HEK293 (cell line): ENCODE results near the gene SYNDIG1.

ENCODE experiments used
- CTCF ChIA-PET: fragments of 350-600 bp; formaldehyde crosslinking; extraction: SDS; loops from one replicate; lab custom pipeline; 2021; ENCODE audit warnings: antibody characterized with exemption; lab: Yijun Ruan, JAX
- POLR2A ChIA-PET: fragments of 300-600 bp; formaldehyde crosslinking; extraction: SDS; loops from one replicate; lab custom pipeline; 2020; ENCODE audit warnings: antibody characterized with exemption, inconsistent platforms; lab: Yijun Ruan, JAX
- H3K27ac ChIP-seq: fragments of 200-500 bp; sonication (Bioruptor generic); 2 replicates; pipeline ENCODE4 v1.5.1; 2014; ENCODE audit warnings: low read depth, low read length, control low read depth, inconsistent platforms; ENCODE audit errors: extremely low read depth
- H3K36me3 ChIP-seq, 2 experiments: fragments of 200-500 bp in 1 of 2; sonication (Bioruptor generic) in 1 of 2; 1 replicate in 1 of 2; 2 replicates in 1 of 2; pipeline ENCODE4 v1.5.1; 2014 to 2017; ENCODE audit warnings: inconsistent platforms in 2 of 2, low read length in 2 of 2; ENCODE audit not compliant: control insufficient read depth in 2 of 2, insufficient read depth in 1 of 2
- H3K4me1 ChIP-seq: fragments of 200-500 bp; sonication (Bioruptor generic); 2 replicates; pipeline ENCODE4 v1.5.1; 2014; ENCODE audit warnings: mild to moderate bottlenecking, low read length, inconsistent platforms; ENCODE audit not compliant: control insufficient read depth, insufficient read depth
- H3K4me3 ChIP-seq: 2 replicates; pipeline ENCODE4 v1.5.1; 2011; ENCODE audit warnings: low read depth, mild to moderate bottlenecking, control low read depth, low read length, moderate library complexity
- H3K9me3 ChIP-seq: fragments of 200-500 bp; sonication (Bioruptor generic); 2 replicates; pipeline ENCODE4 v1.5.1; 2014; ENCODE audit warnings: low read depth, low read length, inconsistent platforms; ENCODE audit not compliant: control insufficient read depth, insufficient read depth
- FEZF1 ChIP-seq: fragments of 450-650 bp; formaldehyde crosslinking; IDR thresholded peaks from 2 replicates; pipeline ENCODE4 v1.5.1; 2016; ENCODE audit warnings: missing biosample characterization, missing genetic modification characterization
- KLF8 ChIP-seq: fragments of 450-650 bp; formaldehyde crosslinking; IDR thresholded peaks from 2 replicates; pipeline ENCODE4 v1.5.1; 2016; ENCODE audit warnings: missing biosample characterization, missing genetic modification characterization
- SCRT1 ChIP-seq: fragments of 450-650 bp; formaldehyde crosslinking; IDR thresholded peaks from 2 replicates; pipeline ENCODE4 v1.5.1; 2016; ENCODE audit warnings: missing biosample characterization, missing genetic modification characterization, borderline replicate concordance
- SCRT2 ChIP-seq: fragments of 450-650 bp; formaldehyde crosslinking; IDR thresholded peaks from 2 replicates; pipeline ENCODE4 v1.5.1; 2016; ENCODE audit warnings: missing biosample characterization, missing genetic modification characterization
- TRIM28 ChIP-seq: IDR thresholded peaks from 2 replicates; pipeline ENCODE4 v1.6.1; 2011; ENCODE audit warnings: low read length, control low read depth, borderline replicate concordance
- YY2 ChIP-seq: fragments of 450-650 bp; formaldehyde crosslinking; IDR thresholded peaks from 2 replicates; pipeline ENCODE4 v1.5.1; 2016; ENCODE audit warnings: missing biosample characterization, missing genetic modification characterization
- ZBTB17 ChIP-seq: fragments of 450-650 bp; formaldehyde crosslinking; IDR thresholded peaks from 2 replicates; pipeline ENCODE4 v1.5.1; 2016; ENCODE audit warnings: missing biosample characterization, missing genetic modification characterization
- ZBTB7A ChIP-seq: fragments of 450-650 bp; formaldehyde crosslinking; IDR thresholded peaks from 2 replicates; pipeline ENCODE4 v1.5.1; 2016; ENCODE audit warnings: low read depth, missing biosample characterization, missing genetic modification characterization
- ZBTB8A ChIP-seq: fragments of 450-650 bp; formaldehyde crosslinking; IDR thresholded peaks from 2 replicates; pipeline ENCODE4 v1.5.1; 2016; ENCODE audit warnings: missing biosample characterization, missing genetic modification characterization
- ZNF121 ChIP-seq: fragments of 450-650 bp; formaldehyde crosslinking; IDR thresholded peaks from 2 replicates; pipeline ENCODE4 v1.5.1; 2016; ENCODE audit warnings: missing biosample characterization, missing genetic modification characterization
- ZNF133 ChIP-seq: fragments of 450-650 bp; formaldehyde crosslinking; IDR thresholded peaks from 2 replicates; pipeline ENCODE4 v1.5.1; 2016; ENCODE audit warnings: missing biosample characterization, missing genetic modification characterization
- ZNF169 ChIP-seq: fragments of 450-650 bp; formaldehyde crosslinking; IDR thresholded peaks from 2 replicates; pipeline ENCODE4 v1.5.1; 2016; ENCODE audit warnings: missing biosample characterization, missing genetic modification characterization
- ZNF24 ChIP-seq: fragments of 450-650 bp; formaldehyde crosslinking; IDR thresholded peaks from 2 replicates; pipeline ENCODE4 v1.5.1; 2016; ENCODE audit warnings: missing biosample characterization, missing genetic modification characterization
- ZNF354C ChIP-seq: fragments of 450-650 bp; formaldehyde crosslinking; IDR thresholded peaks from 2 replicates; pipeline ENCODE4 v1.5.1; 2016; ENCODE audit warnings: missing biosample characterization, missing genetic modification characterization, low read depth, borderline replicate concordance
- ZNF426 ChIP-seq: fragments of 450-650 bp; formaldehyde crosslinking; IDR thresholded peaks from 2 replicates; pipeline ENCODE4 v1.5.1; 2017; ENCODE audit warnings: missing biosample characterization, missing genetic modification characterization, mild to moderate bottlenecking, inconsistent platforms, moderate library complexity
- ZNF677 ChIP-seq: fragments of 450-650 bp; IDR thresholded peaks from 2 replicates; pipeline ENCODE4 v1.5.0; 2018; ENCODE audit warnings: missing biosample characterization, mild to moderate bottlenecking, missing genetic modification characterization, moderate library complexity
- ZNF791 ChIP-seq: fragments of 450-650 bp; formaldehyde crosslinking; IDR thresholded peaks from 2 replicates; pipeline ENCODE4 v1.5.1; 2016; ENCODE audit warnings: missing biosample characterization, missing genetic modification characterization
- ZXDB ChIP-seq: fragments of 450-650 bp; formaldehyde crosslinking; IDR thresholded peaks from 2 replicates; pipeline ENCODE4 v1.5.1; 2016; ENCODE audit warnings: missing biosample characterization, missing genetic modification characterization
- TF ChIP-seq, protein P1 (sequence below): fragments of 450-650 bp; formaldehyde crosslinking; IDR thresholded peaks from 2 replicates; pipeline ENCODE4 v1.5.1; 2017; ENCODE audit warnings: missing biosample characterization, missing genetic modification characterization
- TF ChIP-seq, protein P2 (sequence below): sonication (generic); formaldehyde crosslinking; IDR thresholded peaks from 2 replicates; pipeline ENCODE4 v1.8.1; 2022; ENCODE audit warnings: mild to moderate bottlenecking, moderate library complexity, missing genetic modification reagents
- TF ChIP-seq, protein P3 (sequence below): fragments of 450-650 bp; formaldehyde crosslinking; IDR thresholded peaks from 2 replicates; pipeline ENCODE4 v1.5.1; 2016; ENCODE audit warnings: missing biosample characterization, missing genetic modification characterization
- TF ChIP-seq, protein P4 (sequence below): fragments of 450-650 bp; formaldehyde crosslinking; IDR thresholded peaks from 2 replicates; pipeline ENCODE4 v1.5.1; 2016; ENCODE audit warnings: missing biosample characterization, missing genetic modification characterization
- TF ChIP-seq, protein P5 (sequence below): fragments of 450-650 bp; formaldehyde crosslinking; IDR thresholded peaks from 2 replicates; pipeline ENCODE4 v1.5.1; 2016; ENCODE audit warnings: missing biosample characterization, missing genetic modification characterization

Gene SYNDIG1

DNA sequence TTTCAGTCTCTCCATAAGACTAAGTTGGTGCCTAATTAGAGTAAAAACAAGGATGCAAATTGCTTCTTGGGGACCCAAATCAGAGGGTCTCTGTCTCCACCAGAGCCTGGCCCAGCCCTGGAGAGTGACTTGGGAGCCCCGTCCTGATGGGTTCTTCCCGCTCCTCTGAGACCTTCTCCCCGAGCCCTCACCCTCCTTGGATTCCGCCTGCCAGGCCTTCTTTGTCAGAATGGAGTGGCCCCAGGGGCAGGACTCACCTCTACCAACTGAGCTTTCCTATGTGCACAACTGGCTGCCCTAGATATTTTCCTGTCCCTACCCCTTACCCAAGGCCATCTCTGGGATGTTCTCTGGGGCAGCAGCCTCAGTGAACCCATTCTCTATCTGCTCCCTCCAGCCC is 9.7 kb downstream of the SYNDIG1 start:
- H3K4me1 ChIP-seq = peaks cover 2% of the 10 kb centered on the region; the same call in 1 of the 2 replicates
- CTCF ChIA-PET = interaction anchor here (0.6 kb wide), 1 partner anchor 296 kb away, joined by 3 read pairs; no protein-coding TSS in a partner anchor
- no peak overlapping the region for H3K4me3 ChIP-seq
- no peak overlapping the region for H3K27ac ChIP-seq
- TF ChIP-seq ZNF791 (no peak), ZNF121 (tag by site-specific recombination) (no peak), ZNF354C (tag by site-specific recombination) (no peak), ZNF169 (tag by site-specific recombination) (no peak)
- TF ChIP-seq, protein P1, sequence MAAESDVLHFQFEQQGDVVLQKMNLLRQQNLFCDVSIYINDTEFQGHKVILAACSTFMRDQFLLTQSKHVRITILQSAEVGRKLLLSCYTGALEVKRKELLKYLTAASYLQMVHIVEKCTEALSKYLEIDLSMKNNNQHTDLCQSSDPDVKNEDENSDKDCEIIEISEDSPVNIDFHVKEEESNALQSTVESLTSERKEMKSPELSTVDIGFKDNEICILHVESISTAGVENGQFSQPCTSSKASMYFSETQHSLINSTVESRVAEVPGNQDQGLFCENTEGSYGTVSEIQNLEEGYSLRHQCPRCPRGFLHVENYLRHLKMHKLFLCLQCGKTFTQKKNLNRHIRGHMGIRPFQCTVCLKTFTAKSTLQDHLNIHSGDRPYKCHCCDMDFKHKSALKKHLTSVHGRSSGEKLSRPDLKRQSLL (tag by site-specific recombination) = no peak
- TF ChIP-seq, all 188 proteins: peak for 0
- POLR2A ChIA-PET = no interaction called here
- H3K36me3 ChIP-seq = no peaks in the 10 kb centered on the region
- no peaks in the 10 kb centered on the region for H3K9me3 ChIP-seq

DNA sequence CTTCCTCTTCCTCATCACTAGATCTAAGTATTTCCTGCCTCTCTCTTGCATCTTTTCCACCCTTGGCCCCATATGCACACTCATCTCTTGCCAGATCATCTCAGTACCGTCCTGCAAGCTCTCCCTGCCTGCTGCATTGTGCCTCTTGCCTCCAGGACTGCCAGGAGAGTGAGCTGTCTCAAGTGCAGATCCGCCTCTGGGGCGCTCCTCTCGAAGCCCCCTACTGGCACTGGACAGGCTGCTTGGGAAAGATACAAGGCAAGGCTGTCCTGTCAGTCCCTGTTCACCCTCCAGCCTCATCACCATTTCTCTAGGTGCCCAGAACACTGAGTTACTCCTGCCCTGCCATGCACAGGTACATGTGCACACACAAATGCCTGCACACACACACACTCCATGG is 10.2 kb downstream of the SYNDIG1 start:
- H3K36me3 ChIP-seq = no peaks in the 10 kb centered on the region
- CTCF ChIA-PET = no interaction called here
- no peaks in the 10 kb centered on the region for H3K4me1 ChIP-seq
- no peaks in the 10 kb centered on the region for H3K9me3 ChIP-seq
- TF ChIP-seq ZNF677 (tag by site-specific recombination) = no peak
- TF ChIP-seq, protein P2, sequence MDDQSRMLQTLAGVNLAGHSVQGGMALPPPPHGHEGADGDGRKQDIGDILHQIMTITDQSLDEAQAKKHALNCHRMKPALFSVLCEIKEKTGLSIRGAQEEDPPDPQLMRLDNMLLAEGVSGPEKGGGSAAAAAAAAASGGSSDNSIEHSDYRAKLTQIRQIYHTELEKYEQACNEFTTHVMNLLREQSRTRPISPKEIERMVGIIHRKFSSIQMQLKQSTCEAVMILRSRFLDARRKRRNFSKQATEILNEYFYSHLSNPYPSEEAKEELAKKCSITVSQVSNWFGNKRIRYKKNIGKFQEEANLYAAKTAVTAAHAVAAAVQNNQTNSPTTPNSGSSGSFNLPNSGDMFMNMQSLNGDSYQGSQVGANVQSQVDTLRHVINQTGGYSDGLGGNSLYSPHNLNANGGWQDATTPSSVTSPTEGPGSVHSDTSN (CRISPR knock-in tag) = no peak
- TF ChIP-seq FEZF1 = no peak
- TF ChIP-seq YY2 = no peak
- no peak for TF ChIP-seq ZNF133 (tag by site-specific recombination)
- TF ChIP-seq SCRT1 (tag by site-specific recombination) = no peak
- POLR2A ChIA-PET = no interaction called here
- H3K4me3 ChIP-seq = no peak overlapping the region
- H3K27ac ChIP-seq = no peak overlapping the region

DNA sequence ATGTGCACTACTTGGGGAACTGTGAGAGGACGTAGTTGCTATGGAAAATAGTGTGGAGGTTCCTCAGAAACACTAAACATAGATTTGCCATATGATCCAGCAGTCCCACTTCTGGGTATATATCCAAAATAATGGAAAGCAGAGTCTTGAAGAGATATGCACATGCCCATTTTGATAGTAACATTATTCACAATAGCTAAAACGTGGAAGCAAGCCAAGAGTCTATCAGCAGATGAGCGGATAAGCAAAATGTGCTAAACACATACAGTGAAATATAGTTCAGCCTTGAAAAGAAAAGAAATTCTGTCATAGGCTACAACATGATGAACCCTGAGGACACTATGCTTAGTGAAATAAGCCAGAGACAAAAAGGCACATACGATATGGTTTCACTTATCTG is 11.1 kb downstream of the SYNDIG1 start:
- POLR2A ChIA-PET = no interaction called here
- no peaks in the 10 kb centered on the region for H3K9me3 ChIP-seq
- TF ChIP-seq ZBTB8A (tag by site-specific recombination) = no peak
- no peak for TF ChIP-seq ZNF24 (tag by site-specific recombination)
- no peak for TF ChIP-seq ZBTB7A
- TF ChIP-seq SCRT2 (tag by site-specific recombination) = no peak
- TF ChIP-seq, protein P3, sequence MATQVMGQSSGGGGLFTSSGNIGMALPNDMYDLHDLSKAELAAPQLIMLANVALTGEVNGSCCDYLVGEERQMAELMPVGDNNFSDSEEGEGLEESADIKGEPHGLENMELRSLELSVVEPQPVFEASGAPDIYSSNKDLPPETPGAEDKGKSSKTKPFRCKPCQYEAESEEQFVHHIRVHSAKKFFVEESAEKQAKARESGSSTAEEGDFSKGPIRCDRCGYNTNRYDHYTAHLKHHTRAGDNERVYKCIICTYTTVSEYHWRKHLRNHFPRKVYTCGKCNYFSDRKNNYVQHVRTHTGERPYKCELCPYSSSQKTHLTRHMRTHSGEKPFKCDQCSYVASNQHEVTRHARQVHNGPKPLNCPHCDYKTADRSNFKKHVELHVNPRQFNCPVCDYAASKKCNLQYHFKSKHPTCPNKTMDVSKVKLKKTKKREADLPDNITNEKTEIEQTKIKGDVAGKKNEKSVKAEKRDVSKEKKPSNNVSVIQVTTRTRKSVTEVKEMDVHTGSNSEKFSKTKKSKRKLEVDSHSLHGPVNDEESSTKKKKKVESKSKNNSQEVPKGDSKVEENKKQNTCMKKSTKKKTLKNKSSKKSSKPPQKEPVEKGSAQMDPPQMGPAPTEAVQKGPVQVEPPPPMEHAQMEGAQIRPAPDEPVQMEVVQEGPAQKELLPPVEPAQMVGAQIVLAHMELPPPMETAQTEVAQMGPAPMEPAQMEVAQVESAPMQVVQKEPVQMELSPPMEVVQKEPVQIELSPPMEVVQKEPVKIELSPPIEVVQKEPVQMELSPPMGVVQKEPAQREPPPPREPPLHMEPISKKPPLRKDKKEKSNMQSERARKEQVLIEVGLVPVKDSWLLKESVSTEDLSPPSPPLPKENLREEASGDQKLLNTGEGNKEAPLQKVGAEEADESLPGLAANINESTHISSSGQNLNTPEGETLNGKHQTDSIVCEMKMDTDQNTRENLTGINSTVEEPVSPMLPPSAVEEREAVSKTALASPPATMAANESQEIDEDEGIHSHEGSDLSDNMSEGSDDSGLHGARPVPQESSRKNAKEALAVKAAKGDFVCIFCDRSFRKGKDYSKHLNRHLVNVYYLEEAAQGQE (tag by site-specific recombination) = no peak
- TF ChIP-seq TRIM28 = no peak
- TF ChIP-seq, protein P4, sequence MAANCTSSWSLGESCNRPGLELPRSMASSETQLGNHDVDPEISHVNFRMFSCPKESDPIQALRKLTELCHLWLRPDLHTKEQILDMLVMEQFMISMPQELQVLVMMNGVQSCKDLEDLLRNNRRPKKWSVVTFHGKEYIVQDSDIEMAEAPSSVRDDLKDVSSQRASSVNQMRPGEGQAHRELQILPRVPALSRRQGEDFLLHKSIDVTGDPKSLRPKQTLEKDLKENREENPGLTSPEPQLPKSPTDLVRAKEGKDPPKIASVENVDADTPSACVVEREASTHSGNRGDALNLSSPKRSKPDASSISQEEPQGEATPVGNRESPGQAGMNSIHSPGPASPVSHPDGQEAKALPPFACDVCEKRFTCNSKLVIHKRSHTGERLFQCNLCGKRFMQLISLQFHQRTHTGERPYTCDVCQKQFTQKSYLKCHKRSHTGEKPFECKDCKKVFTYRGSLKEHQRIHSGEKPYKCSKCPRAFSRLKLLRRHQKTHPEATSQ = no peak
- TF ChIP-seq, protein P2 (CRISPR knock-in tag) = no peak
- TF ChIP-seq ZXDB (tag by site-specific recombination) = no peak
- TF ChIP-seq ZNF426 (tag by site-specific recombination) = no peak
- TF ChIP-seq, protein P5, sequence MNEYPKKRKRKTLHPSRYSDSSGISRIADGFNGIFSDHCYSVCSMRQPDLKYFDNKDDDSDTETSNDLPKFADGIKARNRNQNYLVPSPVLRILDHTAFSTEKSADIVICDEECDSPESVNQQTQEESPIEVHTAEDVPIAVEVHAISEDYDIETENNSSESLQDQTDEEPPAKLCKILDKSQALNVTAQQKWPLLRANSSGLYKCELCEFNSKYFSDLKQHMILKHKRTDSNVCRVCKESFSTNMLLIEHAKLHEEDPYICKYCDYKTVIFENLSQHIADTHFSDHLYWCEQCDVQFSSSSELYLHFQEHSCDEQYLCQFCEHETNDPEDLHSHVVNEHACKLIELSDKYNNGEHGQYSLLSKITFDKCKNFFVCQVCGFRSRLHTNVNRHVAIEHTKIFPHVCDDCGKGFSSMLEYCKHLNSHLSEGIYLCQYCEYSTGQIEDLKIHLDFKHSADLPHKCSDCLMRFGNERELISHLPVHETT (tag by site-specific recombination) = no peak
- no peak for TF ChIP-seq KLF8
- TF ChIP-seq ZBTB17 = no peak
- no peak overlapping the region for H3K27ac ChIP-seq
- H3K36me3 ChIP-seq = no peaks in the 10 kb centered on the region
- CTCF ChIA-PET = interaction anchor here (0.5 kb wide), 1 partner anchor 321 kb away, joined by 3 read pairs; no protein-coding TSS in a partner anchor
- H3K4me1 ChIP-seq = no peaks in the 10 kb centered on the region; the same call in 1 of the 2 replicates
- no peak overlapping the region for H3K4me3 ChIP-seq
